Stimulated activated CD4-positive, alpha-beta T cell treated with anti-CD3 and anti-CD28 coated beads, Interleukin-4, amount 100 ng/mL, for 1 hour (primary cell): ENCODE results near the gene PROCA1.

ENCODE experiments used
- DNase-seq: peaks from one replicate; pipeline ENCODE4 v3.0.0-alpha.2; 2020

Gene PROCA1, protein sequence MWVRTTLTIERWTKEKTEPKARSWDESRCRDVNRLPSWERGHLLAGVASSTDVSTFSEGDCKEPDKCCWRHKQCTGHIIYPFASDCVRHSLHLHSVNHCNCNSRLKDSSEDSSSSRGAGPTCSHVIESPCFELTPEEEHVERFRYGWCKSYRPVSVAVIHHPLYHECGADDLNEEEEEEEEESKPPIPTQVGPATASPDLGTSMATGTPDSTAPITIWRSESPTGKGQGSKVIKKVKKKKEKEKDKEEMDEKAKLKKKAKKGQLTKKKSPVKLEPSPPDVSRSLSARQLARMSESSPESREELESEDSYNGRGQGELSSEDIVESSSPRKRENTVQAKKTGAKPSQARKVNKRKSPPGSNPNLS

GRCh38 chr17:28711723-28712031 is at the start of gene PROCA1:
Gene PROCA1 (minus strand): TSS chr17:28711888. CDS start chr17:28711660, 228 bp downstream.
- peak; percentile 46 for DNase-seq

GRCh38 chr17:28760601-28761562 is 49.2 kb upstream of the PROCA1 start:
- DNase-seq: no peak

- no peak for DNase-seq
These were observed 47.7 kb upstream of the PROCA1 start for GRCh38 chr17:28759256-28759865.

- no peak for DNase-seq
These were observed 46.9 kb upstream of the PROCA1 start for GRCh38 chr17:28758411-28759121.

GRCh38 chr17:28756049-28756804 is 44.5 kb upstream of the PROCA1 start:
- DNase-seq: no peak

GRCh38 chr17:28755486-28755885 is 43.8 kb upstream of the PROCA1 start:
- no peak for DNase-seq

GRCh38 chr17:28751600-28752366 is 40.1 kb upstream of the PROCA1 start:
- DNase-seq: no peak

DNA sequence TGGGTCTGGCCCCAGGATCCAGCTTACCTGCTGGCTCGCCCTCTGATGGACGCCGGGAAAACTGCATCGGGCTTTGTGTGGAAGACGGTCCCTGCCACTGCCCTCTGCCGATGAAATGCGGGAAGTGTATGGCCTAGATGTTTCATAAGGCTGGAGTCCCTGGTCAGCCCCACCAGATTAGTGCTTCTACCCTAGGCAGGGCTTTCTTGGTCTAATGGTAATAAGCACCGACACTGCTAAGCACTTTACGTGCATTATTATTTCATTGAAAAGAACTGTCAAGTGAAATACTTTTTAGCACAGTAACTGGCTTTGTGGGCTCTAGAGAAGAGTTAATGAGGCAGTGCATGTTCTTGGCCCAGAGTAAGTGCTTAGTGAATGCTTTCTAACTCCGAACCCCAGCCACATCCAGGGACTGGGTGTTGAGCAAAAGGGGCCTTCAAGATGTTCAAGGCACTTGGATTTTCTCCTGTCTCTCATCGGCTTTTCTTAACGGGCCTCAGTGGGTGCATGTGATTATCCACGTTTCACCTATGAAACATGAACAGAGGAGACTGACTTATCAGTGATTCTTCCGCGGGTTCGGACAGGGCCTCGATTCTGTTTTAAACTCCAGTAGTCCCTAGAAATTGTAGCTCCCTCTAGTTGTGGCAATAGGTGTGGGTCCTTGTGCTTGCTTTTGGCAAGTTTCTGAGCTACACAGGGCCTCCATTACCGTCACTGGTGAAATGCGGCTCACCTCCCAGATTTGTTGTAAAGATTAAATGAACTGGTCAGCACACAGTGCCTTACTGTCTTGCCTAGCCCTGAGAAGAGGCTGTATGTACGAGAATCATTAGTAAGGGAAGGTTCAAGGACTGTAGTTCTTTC is 38.7 kb upstream of the PROCA1 start:
- peak; percentile 89 for DNase-seq

DNA sequence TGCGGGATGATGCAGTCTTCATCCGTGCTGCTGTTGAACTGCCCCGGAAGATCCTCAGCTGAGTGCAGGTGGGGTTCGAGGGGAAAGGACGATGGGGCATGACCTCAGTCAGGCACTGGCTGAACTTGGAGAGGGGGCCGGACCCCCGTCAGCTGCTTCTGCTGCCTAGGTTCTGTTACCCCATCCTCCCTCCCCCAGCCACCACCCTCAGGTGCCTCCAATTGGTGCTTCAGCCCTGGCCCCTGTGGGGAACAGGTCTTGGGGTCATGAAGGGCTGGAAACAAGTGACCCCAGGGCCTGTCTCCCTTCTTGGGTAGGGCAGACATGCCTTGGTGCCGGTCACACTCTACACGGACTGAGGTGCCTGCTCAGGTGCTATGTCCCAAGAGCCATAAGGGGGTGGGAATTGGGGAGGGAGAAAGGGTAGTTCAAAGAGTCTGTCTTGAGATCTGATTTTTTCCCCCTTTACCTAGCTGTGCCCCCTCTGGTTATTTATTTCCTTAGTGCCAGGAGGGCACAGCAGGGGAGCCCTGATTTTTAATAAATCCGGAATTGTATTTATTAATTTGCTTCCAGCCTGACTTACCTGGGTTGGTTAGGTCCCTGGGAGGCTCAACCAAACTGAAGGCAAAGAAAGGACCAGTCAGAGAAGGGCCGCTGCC is 38.0 kb upstream of the PROCA1 start:
- no peak for DNase-seq

DNA sequence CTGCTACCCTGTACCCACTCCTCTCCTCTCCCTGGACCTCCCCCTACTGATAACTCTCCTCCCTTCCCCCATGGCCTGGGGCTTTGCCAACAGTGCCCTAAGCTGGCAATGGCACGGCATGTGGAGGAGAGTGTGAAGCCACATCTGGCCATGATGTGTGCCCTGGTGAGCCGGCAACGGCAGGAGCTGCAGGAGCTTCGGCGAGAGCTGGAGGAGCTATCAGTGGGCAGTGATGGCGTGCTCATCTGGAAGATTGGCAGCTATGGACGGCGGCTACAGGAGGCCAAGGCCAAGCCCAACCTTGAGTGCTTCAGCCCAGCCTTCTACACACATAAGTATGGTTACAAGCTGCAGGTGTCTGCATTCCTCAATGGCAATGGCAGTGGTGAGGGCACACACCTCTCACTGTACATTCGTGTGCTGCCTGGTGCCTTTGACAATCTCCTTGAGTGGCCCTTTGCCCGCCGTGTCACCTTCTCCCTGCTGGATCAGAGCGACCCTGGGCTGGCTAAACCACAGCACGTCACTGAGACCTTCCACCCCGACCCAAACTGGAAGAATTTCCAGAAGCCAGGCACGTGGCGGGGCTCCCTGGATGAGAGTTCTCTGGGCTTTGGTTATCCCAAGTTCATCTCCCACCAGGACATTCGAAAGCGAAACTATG is 37.3 kb upstream of the PROCA1 start:
- no peak for DNase-seq

GRCh38 chr17:28747801-28748750 is 36.4 kb upstream of the PROCA1 start:
- no peak for DNase-seq

DNA sequence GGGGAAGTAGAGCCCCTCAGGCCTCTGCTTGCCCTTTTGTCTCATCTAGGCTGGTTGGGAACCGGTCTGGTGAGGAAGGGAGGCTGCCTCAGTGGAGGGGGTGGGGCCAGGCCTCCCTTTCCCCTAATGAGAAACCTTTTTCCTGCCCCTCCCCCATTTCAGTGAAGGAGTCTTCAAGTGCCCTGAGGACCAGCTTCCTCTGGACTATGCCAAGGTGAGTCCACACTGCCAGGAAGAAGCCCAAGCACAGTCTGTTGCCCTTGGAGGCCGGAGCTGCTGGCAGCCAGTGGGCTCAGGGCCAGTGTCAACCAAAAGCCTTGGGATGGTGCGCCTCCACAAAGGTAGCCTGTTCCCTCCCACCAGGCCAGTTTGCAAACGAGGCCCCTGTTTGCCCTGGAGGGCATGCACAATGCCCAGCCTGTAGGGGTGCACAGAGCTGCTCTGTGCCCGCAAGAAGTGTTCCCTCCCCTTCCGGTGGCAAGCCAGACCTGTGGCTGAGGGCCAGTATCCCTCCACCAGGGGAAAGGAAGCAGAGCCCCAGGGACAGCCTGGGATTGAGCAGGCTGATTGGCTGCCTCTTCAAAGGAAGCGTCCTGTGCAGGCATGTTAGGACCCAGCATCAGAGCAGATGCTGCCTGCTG is 35.5 kb upstream of the PROCA1 start:
- no peak for DNase-seq

- no peak for DNase-seq
These were observed 34.9 kb upstream of the PROCA1 start for GRCh38 chr17:28746611-28747050.

DNA sequence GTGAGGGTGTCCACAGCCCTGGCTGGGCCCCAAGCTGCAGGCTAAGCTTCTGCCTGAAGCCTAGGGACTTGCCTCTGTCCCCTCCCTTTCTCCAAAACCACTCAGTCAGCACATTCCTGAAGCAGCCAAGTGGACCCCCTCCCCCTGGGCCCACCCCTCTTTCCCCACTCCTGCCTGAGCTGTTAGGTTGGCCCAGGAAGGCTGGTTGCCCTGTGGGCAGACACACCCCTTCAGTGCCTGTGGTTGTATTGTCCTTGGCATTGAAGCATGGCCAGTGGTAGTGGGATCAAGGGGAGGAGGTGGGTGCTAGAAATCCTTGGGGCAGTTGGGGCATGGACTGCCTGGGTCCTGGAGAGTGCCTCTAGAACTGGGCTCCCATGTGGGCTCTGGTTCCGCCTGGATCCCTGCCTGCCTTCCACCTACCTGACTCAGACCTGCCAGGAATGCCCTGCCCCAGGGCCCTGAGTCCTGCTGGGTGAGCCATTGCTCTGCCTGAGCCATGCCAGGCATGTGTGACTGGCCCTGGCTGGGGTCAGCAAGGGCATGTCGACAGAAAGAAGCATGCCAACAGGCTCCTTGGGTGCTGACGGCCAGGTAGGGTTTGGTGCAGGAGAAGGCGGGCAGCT is 34.2 kb upstream of the PROCA1 start:
- DNase-seq: no peak

- peak; percentile 38 for DNase-seq
These were observed 33.5 kb upstream of the PROCA1 start for GRCh38 chr17:28744972-28745785.
